Measurements from ENCODE around the gene SLC46A2.

SLC46A2 gene

GRCh38 chr9:112890106-112891081 is at the start of gene SLC46A2:
SLC46A2 (minus strand) TSS chr9:112890876; CDS start chr9:112890681, 195 bp downstream.
- DNase-seq (ENCODE audit: low read depth in 2 of 2), result no peak

- DNase-seq (ENCODE audit: low read depth in 2 of 2), result no peak
Measured at GRCh38 chr9:112939418-112939817, 48.7 kb upstream of the SLC46A2 start.

- DNase-seq (ENCODE audit: low read depth in 2 of 2), result no peak
Measured at GRCh38 chr9:112933696-112934095, 43.0 kb upstream of the SLC46A2 start.

GRCh38 chr9:112925058-112925641 is 34.5 kb upstream of the SLC46A2 start:
- no peak for DNase-seq (ENCODE audit: low read depth in 2 of 2)

- DNase-seq (ENCODE audit: low read depth in 2 of 2), result no peak
Measured at GRCh38 chr9:112921549-112921948, 30.9 kb upstream of the SLC46A2 start.

GRCh38 chr9:112917987-112918362 is 27.3 kb upstream of the SLC46A2 start:
- no peak for DNase-seq (ENCODE audit: low read depth in 2 of 2)

GRCh38 chr9:112917047-112917986 is 26.6 kb upstream of the SLC46A2 start:
- no peak for DNase-seq (ENCODE audit: low read depth in 2 of 2)

- no peak for DNase-seq (ENCODE audit: low read depth in 2 of 2)
Measured at GRCh38 chr9:112914524-112914923, 23.8 kb upstream of the SLC46A2 start.

GRCh38 chr9:112913326-112913725 is 22.6 kb upstream of the SLC46A2 start:
- no peak for DNase-seq (ENCODE audit: low read depth in 2 of 2)

- DNase-seq (ENCODE audit: low read depth in 2 of 2), result no peak
Measured at GRCh38 chr9:112912636-112913035, 22.0 kb upstream of the SLC46A2 start.

- no peak for DNase-seq (ENCODE audit: low read depth in 2 of 2)
Measured at GRCh38 chr9:112911736-112912135, 21.1 kb upstream of the SLC46A2 start.

- no peak for DNase-seq (ENCODE audit: low read depth in 2 of 2)
Measured at GRCh38 chr9:112905084-112905483, 14.4 kb upstream of the SLC46A2 start.

GRCh38 chr9:112900901-112901300 is 10.2 kb upstream of the SLC46A2 start:
- DNase-seq (ENCODE audit: low read depth in 2 of 2), result no peak

- DNase-seq (ENCODE audit: low read depth in 2 of 2), result no peak
Measured at GRCh38 chr9:112900488-112900887, 9.8 kb upstream of the SLC46A2 start.

GRCh38 chr9:112898872-112899311 is 8.2 kb upstream of the SLC46A2 start:
- no peak for DNase-seq (ENCODE audit: low read depth in 2 of 2)

GRCh38 chr9:112896131-112896530 is 5.5 kb upstream of the SLC46A2 start:
- DNase-seq (ENCODE audit: low read depth in 2 of 2), result no peak

- no peak for DNase-seq (ENCODE audit: low read depth in 2 of 2)
Measured at GRCh38 chr9:112894699-112895098, 4.0 kb upstream of the SLC46A2 start.

- DNase-seq (ENCODE audit: low read depth in 2 of 2), result no peak
Measured at GRCh38 chr9:112894041-112894440, 3.4 kb upstream of the SLC46A2 start.

- no peak for DNase-seq (ENCODE audit: low read depth in 2 of 2)
Measured at GRCh38 chr9:112892981-112893380, 2.3 kb upstream of the SLC46A2 start.

GRCh38 chr9:112891521-112891920 is 845 bp upstream of the SLC46A2 start:
- no peak for DNase-seq (ENCODE audit: low read depth in 2 of 2)

- DNase-seq (ENCODE audit: low read depth in 2 of 2), result no peak
Measured at GRCh38 chr9:112887381-112887780, 3.3 kb downstream of the SLC46A2 start.

- DNase-seq (ENCODE audit: low read depth in 2 of 2), result no peak
Measured at GRCh38 chr9:112886351-112886750, 4.3 kb downstream of the SLC46A2 start.
